NCI-H82 treated with DMSO at 0.1 percent for 48 hours (cell line): ENCODE results near the gene GREM2.

Experiments used
- DNase-seq: peaks from one replicate; lab custom pipeline; 2025; ENCODE audit not compliant: unreplicated experiment; lab: John Stamatoyannopoulos, UW

The GREM2 gene

DNA sequence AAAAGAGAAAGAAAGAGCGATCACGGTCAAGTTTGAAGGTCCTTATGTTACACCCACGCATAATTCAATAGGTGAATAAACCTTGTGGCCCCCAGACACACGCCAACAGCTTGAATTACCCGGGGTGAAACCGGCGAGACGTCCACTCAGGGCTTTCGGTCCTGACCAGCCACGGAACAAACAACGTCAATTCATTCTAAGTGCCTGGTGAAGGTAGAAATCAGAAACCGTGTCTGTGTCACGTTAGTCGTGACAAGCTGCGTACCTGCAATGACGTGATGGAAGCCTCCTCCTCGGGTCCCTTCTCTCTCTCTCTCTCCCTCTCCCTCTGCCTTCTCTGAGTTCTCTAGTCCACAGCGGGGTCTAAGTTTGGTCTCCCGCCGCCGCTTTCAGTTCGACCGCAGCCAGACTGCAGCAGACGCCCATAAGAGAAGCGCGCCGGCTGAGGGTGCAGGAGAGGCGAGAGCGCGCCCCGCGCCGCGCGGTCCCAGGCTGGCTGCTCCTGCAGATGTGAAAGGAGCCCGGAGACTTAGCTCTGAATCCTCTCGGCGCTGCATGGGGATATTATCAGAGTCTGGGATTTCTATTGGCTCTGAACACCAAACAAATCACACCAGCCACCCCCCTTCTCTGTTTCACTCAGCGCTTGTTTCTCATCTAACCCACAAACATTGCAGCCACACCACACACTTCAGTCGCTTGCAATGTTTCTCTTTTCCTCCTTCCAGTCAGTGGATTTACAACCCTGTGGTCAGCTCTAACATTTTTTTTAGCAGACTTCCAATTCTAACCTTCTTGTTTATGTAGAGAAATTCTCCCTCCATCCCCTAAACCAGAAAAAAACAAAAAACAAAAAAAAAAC is at the start of gene GREM2:
Gene GREM2, minus strand, starts transcription at position 537 of the 862 bp plus-strand sequence. CDS start 118,680 bp downstream, outside the sequence.
- peak; percentile 54 for DNase-seq

DNA sequence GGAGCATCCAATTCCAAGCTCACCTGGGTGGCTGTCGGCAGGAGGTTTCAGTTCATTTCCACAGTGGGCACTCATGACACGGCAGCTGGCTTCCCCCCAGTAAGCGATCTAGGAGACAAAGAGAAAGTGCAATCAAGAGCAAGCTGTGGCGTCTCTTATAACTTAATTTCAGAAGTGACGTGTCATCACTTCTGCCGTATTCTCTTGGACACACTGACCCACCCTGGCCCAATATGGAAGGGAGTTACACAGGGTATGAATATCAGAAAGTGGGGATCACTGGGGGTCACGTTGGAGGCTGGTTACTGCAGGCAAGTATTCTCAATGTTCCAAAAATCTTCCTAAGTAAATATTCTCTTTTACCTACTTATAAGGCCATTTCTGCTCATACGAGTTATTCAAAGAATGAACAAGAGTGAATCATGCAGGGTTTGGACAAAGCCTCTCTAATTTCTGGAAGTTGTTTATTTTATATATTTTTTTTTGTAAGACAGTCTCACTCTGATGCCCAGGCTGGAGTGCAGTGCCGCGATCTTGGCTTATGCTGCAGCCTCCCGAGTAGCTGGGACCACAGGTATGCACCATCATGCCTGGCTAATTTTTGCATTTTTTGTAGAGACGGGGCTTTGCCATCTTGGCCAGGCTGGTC is 46.5 kb upstream of the GREM2 start:
- no peak for DNase-seq

DNA sequence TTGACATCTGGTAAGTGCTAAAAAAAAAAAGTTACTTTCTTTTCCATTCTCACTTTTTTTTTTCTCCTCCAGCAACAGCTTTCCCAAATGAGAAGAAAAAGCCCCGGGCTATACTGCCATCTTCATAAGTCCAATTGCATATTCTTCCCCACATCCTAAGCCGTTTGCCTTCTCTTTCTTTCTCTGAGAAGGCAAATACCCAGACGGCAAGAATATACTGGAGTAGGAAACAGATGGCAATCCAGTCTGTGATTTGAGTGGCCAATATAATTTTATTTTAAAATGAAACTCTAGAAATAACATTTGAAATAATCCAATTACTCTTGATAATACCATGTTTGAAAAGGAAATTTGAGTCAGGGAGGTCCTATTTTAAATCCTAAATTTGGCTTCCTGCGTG is 44.6 kb upstream of the GREM2 start:
- DNase-seq, result no peak

DNA sequence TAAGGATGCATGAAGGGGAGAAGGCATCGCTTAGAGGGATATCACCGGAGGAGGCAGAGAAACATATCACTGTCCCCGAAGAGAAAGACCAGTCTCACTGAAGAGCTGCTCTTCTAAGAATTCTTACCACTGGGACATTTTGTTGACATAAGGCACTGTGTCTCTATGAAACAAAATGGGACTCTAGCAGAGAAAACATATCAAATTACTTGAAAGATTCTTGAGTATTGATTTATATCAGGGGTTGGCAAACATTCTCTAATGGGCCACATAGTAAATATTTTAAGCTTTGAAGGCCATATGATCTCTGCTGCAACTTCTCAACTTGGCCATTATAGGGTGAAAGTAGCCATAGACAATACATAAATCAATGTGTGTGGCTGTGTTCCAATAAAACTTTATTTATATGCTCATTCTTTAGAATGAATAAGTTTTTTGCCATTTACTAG is 41.0 kb upstream of the GREM2 start:
- no peak for DNase-seq

DNA sequence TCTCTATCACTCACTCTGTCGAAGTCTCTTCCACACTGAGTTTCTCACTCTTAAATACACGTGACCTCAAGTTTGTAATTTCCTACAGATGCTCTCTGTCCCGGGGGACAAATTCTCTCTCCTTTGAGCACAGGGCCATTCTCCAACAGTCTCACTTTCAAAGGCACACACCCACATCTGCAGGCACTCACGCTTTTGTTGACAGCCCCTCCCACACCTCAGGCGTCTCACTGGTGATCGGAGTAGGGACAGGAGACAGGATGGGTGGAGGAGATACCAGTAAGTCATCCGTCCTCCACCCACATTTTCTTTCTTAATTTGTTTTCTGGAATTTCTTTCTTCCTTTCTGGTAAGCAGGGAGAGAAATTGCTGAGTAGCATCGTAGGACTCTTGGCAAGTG is 40.6 kb upstream of the GREM2 start:
- DNase-seq, result no peak

DNA sequence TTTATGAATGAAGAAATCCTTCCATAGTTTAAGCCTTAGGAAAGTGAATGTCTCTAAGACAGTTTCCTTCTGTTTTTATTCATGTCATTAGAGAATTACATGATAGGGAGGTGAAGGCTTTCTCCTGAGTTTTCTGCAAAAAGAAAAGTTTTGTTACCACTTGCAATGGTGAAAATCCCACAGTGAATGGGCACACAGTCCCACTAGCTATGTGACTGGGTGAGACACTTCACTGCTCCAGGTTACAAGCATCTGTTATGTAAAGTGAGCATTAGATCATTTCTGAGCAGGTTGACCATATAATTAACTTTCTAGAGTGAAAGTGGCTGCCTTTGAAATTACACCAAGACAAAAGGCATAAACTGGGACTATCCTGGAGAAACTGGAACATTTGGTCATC is 38.9 kb upstream of the GREM2 start:
- DNase-seq, result no peak

DNA sequence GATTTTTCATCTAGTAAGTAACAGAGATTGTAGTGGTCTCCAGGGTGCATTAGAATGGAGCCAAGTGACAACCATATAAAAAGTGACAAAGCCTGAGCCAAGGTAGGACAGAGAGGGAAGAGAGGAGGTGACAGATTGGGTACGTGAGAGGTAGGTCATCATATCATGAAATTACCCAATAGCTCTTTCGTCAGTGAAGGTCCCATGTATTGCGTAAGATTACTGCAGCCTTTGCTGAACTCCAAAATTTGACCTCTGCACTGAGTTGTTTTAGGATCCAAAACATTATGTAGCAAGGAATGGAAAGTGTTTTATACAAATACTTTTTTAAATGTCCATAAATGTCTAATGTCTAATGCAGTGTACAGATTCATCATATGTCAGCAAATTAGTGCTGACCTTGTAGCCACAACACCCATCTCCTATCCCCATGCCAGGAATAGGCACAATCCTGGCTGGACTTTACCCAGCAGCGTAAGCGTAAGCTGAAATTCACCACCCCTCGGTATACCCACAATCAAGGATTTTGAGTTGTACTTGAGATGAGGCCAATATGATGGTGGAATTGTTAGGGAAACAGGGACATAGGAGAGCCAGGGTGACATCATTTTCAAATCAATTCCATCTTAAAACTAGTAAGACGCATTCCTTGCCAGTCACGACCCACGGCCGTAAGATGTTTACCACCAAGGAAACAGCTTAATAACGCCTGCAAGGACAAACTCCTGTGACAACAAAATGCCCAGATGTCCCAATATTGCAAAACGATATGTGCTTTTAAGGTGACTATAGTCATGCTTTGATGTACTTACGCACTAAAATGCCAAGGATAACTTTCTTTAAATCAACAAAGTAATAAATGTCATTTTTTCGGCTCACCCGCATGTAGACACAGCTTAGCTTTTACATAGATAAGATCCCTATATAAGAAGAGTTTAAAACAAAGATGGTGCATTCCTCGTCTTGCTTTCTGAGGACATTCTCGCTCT is 38.1 kb upstream of the GREM2 start:
- no peak for DNase-seq

DNA sequence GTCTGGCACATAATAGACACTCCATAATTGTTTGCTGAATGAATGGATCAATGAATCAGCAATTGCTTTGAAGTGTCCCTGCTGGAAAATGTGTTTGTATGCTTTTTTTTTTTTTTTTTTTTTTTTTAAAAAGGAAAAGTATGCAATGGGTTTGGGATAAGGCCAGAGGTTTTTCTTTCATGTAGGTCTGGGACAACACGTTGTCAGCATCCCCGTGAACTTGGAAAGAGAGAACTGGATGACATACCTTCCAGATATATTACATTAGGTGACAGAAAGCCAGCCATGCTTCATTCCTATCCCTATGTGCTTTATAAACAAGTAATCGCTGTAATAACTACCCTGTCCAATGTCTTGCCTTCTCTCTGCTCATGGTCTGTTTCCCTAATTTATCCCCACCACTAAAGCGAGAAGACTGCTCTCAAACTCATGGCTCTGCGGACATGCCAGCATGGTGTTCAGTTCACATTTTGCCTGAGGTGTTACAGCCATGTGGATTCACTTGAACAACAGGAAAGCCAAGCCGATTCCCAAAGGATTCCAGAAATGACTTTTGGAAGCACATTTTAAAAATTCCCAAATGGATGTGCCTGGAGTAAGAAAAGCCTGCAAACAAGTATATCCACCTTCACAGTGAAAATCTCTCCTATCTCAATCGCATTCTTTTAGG is 34.8 kb upstream of the GREM2 start:
- no peak for DNase-seq

DNA sequence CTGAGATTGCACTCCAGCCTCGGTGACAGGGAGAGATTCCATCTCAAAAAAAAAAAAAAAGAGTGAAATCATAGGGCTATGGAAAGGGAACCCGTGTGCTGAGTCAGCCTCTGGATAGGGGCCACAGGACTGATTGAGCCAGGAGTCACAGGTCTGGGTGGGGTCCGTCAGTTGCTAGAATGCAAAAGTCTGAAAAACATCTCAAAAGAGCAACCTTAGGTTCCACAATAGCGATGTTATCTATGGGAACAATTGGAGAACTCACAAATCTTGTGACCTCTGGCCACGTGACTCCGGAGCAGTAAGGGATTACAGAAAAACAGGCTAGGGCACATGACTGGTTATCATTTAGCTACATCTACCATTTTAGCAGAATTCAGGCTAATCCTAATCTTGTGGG is 32.8 kb upstream of the GREM2 start:
- DNase-seq, result no peak

DNA sequence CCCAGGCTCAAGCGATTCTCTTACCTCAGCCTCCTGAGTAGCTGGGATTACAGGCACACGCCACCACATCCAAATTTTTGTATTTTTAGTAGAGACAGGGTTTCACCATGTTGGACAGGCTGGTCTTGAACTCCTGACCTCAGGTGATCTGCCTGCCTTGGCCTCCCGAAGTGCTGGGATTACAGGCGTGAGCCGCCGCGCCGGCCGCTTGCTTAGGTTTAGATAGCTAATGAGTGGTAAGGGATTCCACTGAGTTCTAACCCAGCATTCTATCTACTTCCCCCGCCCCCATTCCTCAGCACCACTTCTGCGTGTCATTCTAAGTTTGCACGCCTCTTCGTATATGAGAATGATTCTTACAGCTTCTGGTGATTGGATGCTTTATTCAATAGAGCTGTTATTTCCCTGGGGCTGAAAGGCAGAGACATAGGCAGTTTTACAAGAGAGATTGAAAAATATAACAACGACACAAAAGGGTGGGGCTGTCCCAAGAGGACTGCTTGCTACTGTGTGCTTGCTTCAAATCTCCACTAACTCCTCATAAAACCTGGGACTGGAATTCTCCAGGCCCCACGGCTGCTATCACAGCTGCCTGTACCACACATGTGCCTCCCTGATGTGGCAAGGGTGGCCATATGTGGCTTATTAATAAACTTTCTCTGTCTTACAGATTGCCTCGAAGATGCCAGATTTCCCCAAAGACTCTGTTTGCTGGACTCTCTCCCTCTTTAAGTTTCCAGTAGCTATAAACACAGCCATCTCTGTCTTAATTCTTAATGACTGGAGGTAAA is 23.7 kb upstream of the GREM2 start:
- DNase-seq, result peak; percentile 14

DNA sequence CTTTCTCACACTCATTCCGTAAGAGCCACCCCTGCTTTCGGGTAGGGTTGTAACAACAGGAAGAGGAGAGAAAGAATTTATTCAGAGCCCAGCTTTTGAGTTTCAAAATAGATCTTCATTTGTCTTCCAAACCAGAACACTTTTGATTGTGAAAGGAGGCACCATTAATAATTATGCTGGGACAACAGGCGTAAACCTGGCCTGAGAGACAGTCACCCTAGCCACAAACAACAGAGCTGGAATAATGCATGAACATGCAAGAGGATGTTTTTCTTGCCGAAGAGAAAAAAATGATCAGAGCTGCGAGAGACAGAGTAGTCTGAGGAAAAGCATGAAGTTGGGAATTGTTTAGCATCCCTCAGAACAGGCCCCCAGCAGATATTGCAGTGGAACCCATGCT is 18.5 kb upstream of the GREM2 start:
- DNase-seq, result no peak

DNA sequence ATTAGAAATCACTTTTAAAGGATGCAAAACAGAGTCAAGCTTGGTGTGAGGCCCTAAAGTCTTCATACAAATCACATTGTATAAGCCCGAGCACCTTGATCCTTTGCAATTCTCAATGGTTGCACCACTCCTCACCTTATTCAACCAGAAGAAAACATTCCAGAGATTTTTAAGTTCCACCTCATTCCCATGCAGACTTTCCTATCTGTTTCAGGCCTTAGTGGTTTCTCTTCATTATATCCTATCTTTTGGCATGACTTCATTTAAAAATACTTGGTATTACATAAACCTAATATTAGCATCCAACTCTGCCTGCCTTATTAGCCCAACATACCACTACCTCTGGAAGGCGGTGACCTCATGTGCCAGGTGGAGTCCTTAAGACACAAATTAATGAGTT is 9.3 kb upstream of the GREM2 start:
- no peak for DNase-seq

DNA sequence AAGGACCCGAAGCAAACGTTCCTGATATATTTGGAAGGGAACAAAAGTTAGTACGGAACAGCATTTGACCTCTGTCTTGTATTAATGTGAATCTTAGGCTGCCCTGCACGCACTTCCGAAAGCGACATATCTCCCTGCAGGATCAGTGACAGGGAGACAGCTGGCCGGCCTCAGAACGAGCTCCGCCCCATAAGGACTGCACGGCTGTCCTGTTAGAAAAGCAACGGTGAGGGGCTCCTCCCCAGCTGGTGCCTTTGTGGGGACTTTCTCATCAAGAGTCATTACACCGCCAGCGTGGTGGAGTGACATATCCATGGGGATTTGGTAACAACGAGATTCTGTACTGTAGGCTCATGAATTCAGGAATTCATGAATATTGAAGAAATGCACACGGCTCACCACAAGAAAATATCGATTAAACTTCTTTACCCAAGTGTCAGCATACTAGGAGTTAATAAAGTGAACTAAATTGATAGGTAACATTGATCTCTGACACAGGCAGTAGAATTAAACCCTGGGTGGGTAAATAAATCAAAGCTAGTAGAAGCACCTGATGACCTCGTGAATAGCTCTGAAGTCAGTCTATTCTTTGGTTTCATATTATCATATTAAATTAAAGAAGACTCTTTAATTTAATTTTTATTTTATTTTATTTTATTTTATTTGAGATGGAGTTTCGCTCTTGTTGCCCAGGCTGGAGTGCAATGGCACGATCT is 8.1 kb upstream of the GREM2 start:
- peak; percentile 76 for DNase-seq

DNA sequence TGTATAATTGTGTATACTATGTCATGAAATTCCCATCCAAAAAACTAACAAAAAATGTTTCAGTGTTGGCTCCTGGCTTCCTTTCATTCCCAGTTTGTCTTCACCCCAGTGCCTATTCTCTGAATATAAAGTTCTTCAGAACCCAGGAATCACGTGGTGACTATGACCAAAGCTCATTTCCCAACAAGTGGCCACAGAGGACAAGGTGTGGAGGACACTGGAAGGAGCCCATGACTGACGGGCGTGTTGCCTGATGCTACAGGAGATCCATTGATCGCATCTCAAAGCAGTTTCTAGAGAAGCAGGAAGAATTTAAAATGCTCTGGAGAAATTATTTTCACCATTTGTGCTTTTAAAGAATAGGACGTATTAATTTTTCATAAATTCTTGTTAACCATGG is 7.4 kb upstream of the GREM2 start:
- no peak for DNase-seq

DNA sequence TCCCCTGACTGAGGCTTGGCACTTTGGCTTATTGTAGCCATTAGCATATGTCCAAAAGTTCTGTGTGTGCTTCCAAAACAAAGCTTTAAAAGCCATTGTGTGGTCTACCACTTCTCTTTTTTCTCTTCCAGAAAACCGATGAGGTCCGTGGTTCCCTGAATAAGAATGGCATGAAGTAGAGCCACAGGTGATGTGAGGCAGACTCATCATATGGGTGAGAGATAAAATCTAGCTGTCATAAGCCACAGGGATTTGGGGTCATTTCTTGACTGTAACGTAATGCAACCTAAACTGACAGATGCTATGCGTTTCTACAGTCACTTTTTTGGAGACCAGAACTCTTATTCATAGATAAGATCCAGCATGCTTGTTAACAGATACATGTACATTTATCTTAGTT is 7.0 kb upstream of the GREM2 start:
- no peak for DNase-seq

DNA sequence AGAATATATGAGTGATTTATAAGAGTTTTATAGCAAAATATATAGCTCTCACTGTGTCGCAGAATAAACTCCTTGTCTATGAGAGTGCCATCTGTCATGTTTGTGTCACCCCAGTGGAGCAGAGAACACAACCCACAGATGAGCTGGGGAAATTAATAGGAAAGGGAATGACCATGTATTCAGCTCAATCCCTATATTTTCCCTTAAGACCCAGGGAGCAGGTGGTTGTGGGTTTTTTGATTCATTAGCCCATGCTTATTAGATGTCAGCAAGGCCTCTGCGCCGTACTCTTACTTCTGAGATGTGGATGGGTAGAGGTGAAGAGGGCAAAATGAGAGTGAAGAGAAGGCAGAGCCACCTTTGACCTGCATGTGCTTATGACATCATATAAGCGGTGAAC is 4.1 kb upstream of the GREM2 start:
- no peak for DNase-seq

DNA sequence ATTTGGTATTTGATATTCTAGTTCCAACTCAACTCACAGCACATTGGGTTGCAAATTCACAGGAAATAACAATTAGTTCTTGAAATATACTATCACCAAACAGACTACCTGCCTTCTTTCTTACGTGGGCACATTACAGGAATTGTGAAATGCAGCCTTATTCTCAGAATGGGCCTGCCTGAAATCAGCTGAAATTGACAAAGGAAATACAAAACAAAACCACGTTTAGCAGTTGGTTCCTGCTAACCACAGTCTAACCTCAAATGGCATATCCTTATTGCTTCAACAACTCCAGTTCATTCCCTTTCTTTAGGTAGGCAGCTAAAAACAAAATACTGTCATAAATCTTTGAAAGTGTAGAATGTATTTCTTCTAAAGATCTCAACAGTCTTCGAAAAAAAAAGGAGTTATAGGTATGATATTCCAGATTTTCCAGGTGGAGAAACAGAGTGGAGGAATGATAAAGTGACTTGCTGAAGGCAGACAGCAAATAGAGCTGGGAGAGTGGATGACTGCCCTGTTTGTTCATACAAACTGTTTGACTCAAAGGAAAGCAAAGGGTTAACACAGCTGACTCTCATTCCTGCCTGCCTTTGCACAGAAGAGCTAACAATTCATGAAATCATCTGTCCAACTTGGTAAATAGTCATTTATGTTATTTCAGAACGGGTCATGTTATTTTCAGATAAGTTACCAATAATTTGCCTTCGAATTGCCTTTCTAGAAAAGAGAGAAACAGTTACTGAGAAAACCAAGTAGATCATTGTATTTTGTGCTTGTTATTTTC is 1.6 kb upstream of the GREM2 start:
- DNase-seq, result no peak

DNA sequence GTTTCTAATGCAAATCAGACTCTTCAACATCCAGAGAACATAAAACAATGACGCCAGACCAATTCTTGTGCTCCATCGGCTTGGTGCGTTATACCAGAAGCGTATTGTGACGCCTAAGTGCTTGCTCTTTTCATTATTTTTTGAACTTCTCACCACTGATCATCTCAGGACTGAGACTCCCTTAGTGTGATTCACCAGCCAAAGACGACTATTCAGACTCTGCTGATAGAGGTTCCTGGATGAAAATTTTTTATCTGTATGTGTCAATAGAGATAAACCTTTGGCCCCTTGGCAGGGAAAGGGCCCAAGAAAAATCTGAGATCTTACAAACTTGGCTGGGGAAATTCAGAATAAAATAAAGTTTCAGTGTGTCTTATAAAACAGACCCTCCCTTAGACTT is 856 bp upstream of the GREM2 start:
- DNase-seq, result no peak

DNA sequence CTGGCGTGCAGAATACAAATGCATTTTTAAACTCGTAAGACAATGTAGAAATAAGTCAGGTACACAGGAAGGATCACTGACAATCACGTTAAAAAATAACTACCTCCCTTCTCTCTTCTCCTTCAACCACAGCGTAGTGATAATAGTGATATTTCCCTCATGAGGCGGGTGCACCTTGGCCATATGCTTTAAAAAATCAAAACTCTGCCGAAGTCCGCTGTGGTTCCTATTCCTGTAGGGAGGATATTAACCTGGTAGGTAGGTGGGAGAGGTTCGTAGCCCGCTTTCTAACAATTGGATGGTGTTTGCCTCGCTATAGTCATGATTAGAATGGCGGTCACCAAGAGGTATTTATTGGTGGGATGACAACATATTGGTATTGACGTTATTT is 732 bp downstream of the GREM2 start:
- DNase-seq, result no peak
